HepG2 (cell line): ENCODE results near the gene BANP. TPM values are rescaled to one million over a fixed set of nuclear protein-coding genes. Genes with fewer than 3 reads are reported as not detected.

ENCODE experiments used
- ATAC-seq: fragments of 200-7000 bp; cut with Tn5 transposase; 3 replicates; pipeline ENCODE4 v1.9.1; 2020; ENCODE audit warnings: mild to moderate bottlenecking, moderate library complexity
- BruUV-seq: library from RNA; stranded (reverse); fragments of 400-500 nt; replicated peaks from 2 replicates; lab custom pipeline; 2021; lab: Mats Ljungman, UMichigan
- CTCF ChIA-PET: fragments of 300-600 bp; formaldehyde crosslinking; extraction: SDS; loops from one replicate; lab custom pipeline; 2021; ENCODE audit warnings: low total read pairs, inconsistent platforms, low intra/inter-chr PET ratio; lab: Yijun Ruan, JAX
- POLR2A ChIA-PET: fragments of 350-600 bp; sonication (Branson Sonifier 250); formaldehyde crosslinking; loops from one replicate; lab custom pipeline; 2020; ENCODE audit warnings: antibody characterized with exemption, inconsistent platforms; lab: Yijun Ruan, JAX
- DNase-seq: peaks from one replicate; pipeline ENCODE4 v3.0.0-alpha.2; 2015; ENCODE audit warnings: low spot score
- FAIRE-seq: peaks from 3 replicates; lab custom pipeline; 2011; peaks lifted over from hg19 to GRCh38; lab: Jason Lieb, UNC
- H2AFZ ChIP-seq: one replicate; pipeline ENCODE4 v1.6.1; 2011; ENCODE audit warnings: low read length, inconsistent platforms
- H3K27ac ChIP-seq: fragments of 300-600 bp; 3 replicates; pipeline ENCODE4 v1.8.0; 2011; ENCODE audit warnings: mixed run types, mild to moderate bottlenecking, mixed read lengths, low read length, inconsistent platforms; ENCODE audit not compliant: insufficient read depth; ENCODE audit errors: extremely low read length
- H3K27me3 ChIP-seq, 2 experiments: fragments of 200-600 bp in 1 of 2; 2 replicates in 1 of 2; 3 replicates in 1 of 2; pipeline versions ENCODE4 v1.6.0 to v1.8.0; 2011; ENCODE audit warnings: low read length in 2 of 2, mild to moderate bottlenecking in 2 of 2, moderate library complexity in 2 of 2, inconsistent platforms in 1 of 2; ENCODE audit not compliant: insufficient read depth in 2 of 2, control insufficient read depth in 1 of 2
- H3K36me3 ChIP-seq, 2 experiments: fragments of 200-600 bp in 1 of 2; replicated peaks in 1 of 2; 2 replicates in 1 of 2; 3 replicates in 1 of 2; pipeline versions ENCODE4 v1.5.1 to v1.8.0; 2011; ENCODE audit warnings: low read length in 2 of 2, inconsistent platforms in 1 of 2; ENCODE audit not compliant: insufficient read depth in 2 of 2, control insufficient read depth in 1 of 2
- H3K4me1 ChIP-seq: 2 replicates; pipeline ENCODE4 v1.5.1; 2012; ENCODE audit warnings: low read length, inconsistent platforms; ENCODE audit not compliant: insufficient read depth
- H3K4me2 ChIP-seq: 2 replicates; pipeline ENCODE4 v1.6.0; 2011; ENCODE audit warnings: low read depth, low read length, inconsistent platforms
- H3K4me3 ChIP-seq, 3 experiments: fragments of 200-600 bp in 1 of 3; sonication (generic), shearing (Covaris generic) in 1 of 3; replicated peaks in 1 of 3; 2 replicates each; pipeline ENCODE4 v1.5.1; 2011 to 2016; ENCODE audit warnings: low read length in 3 of 3, inconsistent platforms in 2 of 3, low read depth in 2 of 3, mild to moderate bottlenecking in 2 of 3, control low read depth in 1 of 3, mixed read lengths in 1 of 3; ENCODE audit not compliant: insufficient read depth in 1 of 3
- H3K79me2 ChIP-seq: one replicate; pipeline ENCODE4 v1.6.1; 2011; ENCODE audit warnings: low read length, inconsistent platforms; ENCODE audit not compliant: insufficient read depth
- H3K9ac ChIP-seq: 2 replicates; pipeline ENCODE4 v1.6.0; 2011; ENCODE audit warnings: mild to moderate bottlenecking, low read depth, low read length, inconsistent platforms; ENCODE audit not compliant: insufficient read depth
- H3K9me3 ChIP-seq: 2 replicates; pipeline ENCODE4 v1.5.1; 2012; ENCODE audit warnings: mild to moderate bottlenecking, low read length
- H4K20me1 ChIP-seq: 2 replicates; pipeline ENCODE4 v1.6.0; 2011; ENCODE audit warnings: inconsistent platforms, mild to moderate bottlenecking, low read length, moderate library complexity; ENCODE audit not compliant: insufficient read depth
- ATF7 ChIP-seq, 2 experiments: fragments of 450-650 bp in 1 of 2; sonication (generic) in 1 of 2; formaldehyde crosslinking in 1 of 2; IDR thresholded peaks; 2 replicates each; pipeline versions ENCODE4 v1.4.0 to v1.6.1; 2016 to 2020; ENCODE audit warnings: antibody characterized with exemption in 1 of 2, mild to moderate bottlenecking in 1 of 2, missing genetic modification reagents in 1 of 2
- KAT8 ChIP-seq: IDR thresholded peaks from 2 replicates; pipeline ENCODE4 v1.6.1; 2016; ENCODE audit warnings: missing genetic modification reagents, missing compliant biosample characterization
- NFYB ChIP-seq: sonication (generic); formaldehyde crosslinking; IDR thresholded peaks from 2 replicates; pipeline ENCODE4 v1.4.0; 2020; ENCODE audit warnings: missing genetic modification reagents
- ZNF235 ChIP-seq: sonication (generic); formaldehyde crosslinking; IDR thresholded peaks from 2 replicates; pipeline ENCODE4 v1.8.1; 2023; ENCODE audit warnings: mild to moderate bottlenecking, missing genetic modification reagents, borderline replicate concordance
- ZNF335 ChIP-seq: sonication (generic); formaldehyde crosslinking; IDR thresholded peaks from 2 replicates; pipeline ENCODE4 v1.4.0; 2020; ENCODE audit warnings: missing genetic modification reagents
- ZNF761 ChIP-seq: sonication (generic); formaldehyde crosslinking; conservative IDR thresholded peaks from 2 replicates; pipeline ENCODE4 v1.4.0; 2020; ENCODE audit warnings: mild to moderate bottlenecking, missing genetic modification reagents
- ZNF772 ChIP-seq: sonication (generic); formaldehyde crosslinking; IDR thresholded peaks from 2 replicates; pipeline ENCODE4 v1.5.0; 2020; ENCODE audit warnings: mild to moderate bottlenecking, missing genetic modification reagents
- ZNF879 ChIP-seq: sonication (generic); formaldehyde crosslinking; IDR thresholded peaks from 2 replicates; pipeline ENCODE4 v1.8.1; 2023; ENCODE audit warnings: missing genetic modification reagents
- ZSCAN21 ChIP-seq: sonication (generic); formaldehyde crosslinking; IDR thresholded peaks from 2 replicates; pipeline ENCODE4 v1.8.0; 2022; ENCODE audit warnings: mild to moderate bottlenecking, missing genetic modification reagents, moderate library complexity, borderline replicate concordance
- WGBS: methylation state at CpG from one replicate; pipeline ENCODE4 v1.1.6; 2017; ENCODE audit warnings: low lambda C conversion rate; 5-methylcytosine and 5-hydroxymethylcytosine counted together
- in situ Hi-C: cut with HindIII; loops from 2 replicates; pipeline ENCODE4 v1.10.0; 2017; ENCODE audit warnings: low pct_unique_long_range_greater_than_20kb; ENCODE audit not compliant: extremely low pct_ligation_motif_present
- intact Hi-C: fragments of 100-400 bp; cut with micrococcal nuclease; formaldehyde crosslinking; loops from one replicate; pipeline ENCODE4 v1.10.0; 2022; ENCODE audit not compliant: unreplicated experiment
- polyA plus RNA-seq, 8 experiments: library from polyadenylated mRNA; depleted of rRNA in 3 of 8; stranded (reverse) in 7 of 8; unstranded in 1 of 8; fragments of >200 nt; fragmentation: Illumina TruSeq in 4 of 8; extraction: Trizol in 4 of 8; gene quantifications; 2 replicates each; pipeline versions ENCODE4 v1.2.1 to v1.2.3, GENCODE V29; 2011 to 2016; ENCODE audit warnings: low read depth in 4 of 8, missing spikeins in 1 of 8, mixed read lengths in 1 of 8; ENCODE audit not compliant: insufficient read depth in 1 of 8
- total RNA-seq, 5 experiments: library from RNA; depleted of rRNA; stranded (reverse); fragments of >200 nt; fragmentation: Illumina TruSeq; extraction: Trizol; gene quantifications; 2 replicates each; pipeline ENCODE4 v1.2.3, GENCODE V29; 2016; ENCODE audit warnings: low read depth in 1 of 5

Gene BANP
- total and polyA plus RNA-seq, 2 of the 13 experiments (the other 11 are each of a cell fraction or from before 2014, with no cell fraction given), result 20.2 to 23.8 TPM

GRCh38 chr16:88008840-88009239 lies 57.6 kb downstream of the BANP start:
- FAIRE-seq (no peak), ATAC-seq (no peak), DNase-seq (no peak)
- Histone ChIP-seq H2AFZ (no peak overlapping the region), H3K4me2 (no peak overlapping the region), H3K79me2 (no peaks in the 10 kb centered on the region), H3K4me1 (peaks cover 8% of the 10 kb centered on the region), H3K9ac (no peak overlapping the region), H3K4me3 (no peak overlapping the region), H3K27me3 (no peaks in the 10 kb centered on the region), H3K9me3 (no peaks in the 10 kb centered on the region), H4K20me1 (no peaks in the 10 kb centered on the region; the same call in 1 of the 2 replicates), H3K27ac (no peak overlapping the region), H3K36me3 (peaks cover 11 to 59% of the 10 kb centered on the region in 2 experiments)
- ChIA-PET POLR2A (no interaction called here), CTCF (no interaction called here)
- intact Hi-C loops, result no loop called here
- TF ChIP-seq ZNF772 (CRISPR knock-in tag) (no peak), ZSCAN21 (CRISPR knock-in tag) (no peak), ZNF335 (CRISPR knock-in tag) (no peak), ZNF761 (CRISPR knock-in tag) (no peak)
- BruUV-seq, result no TSS peak
- 98% methylated on average over 5 of the region's 5 CpGs for WGBS
- in situ Hi-C loops, result no loop called here

GRCh38 chr16:88009563-88010342 lies 58.5 kb downstream of the BANP start:
- Histone ChIP-seq H3K9me3 (no peaks in the 10 kb centered on the region), H3K27me3 (no peaks in the 10 kb centered on the region), H3K27ac (no peak overlapping the region), H3K36me3 (peaks cover 11 to 50% of the 10 kb centered on the region in 2 experiments), H3K4me2 (no peak overlapping the region), H3K4me1 (peaks cover 17% of the 10 kb centered on the region), H3K4me3 (no peak overlapping the region), H3K9ac (no peak overlapping the region), H2AFZ (no peak overlapping the region), H4K20me1 (no peaks in the 10 kb centered on the region; the same call in 1 of the 2 replicates), H3K79me2 (no peaks in the 10 kb centered on the region)
- in situ Hi-C loops, result no loop called here
- intact Hi-C loops, result no loop called here
- TF ChIP-seq NFYB (CRISPR knock-in tag) (no peak), KAT8 (CRISPR knock-in tag) (no peak), ZNF879 (CRISPR knock-in tag) (no peak), ATF7 (IDR thresholded peaks at IDR 0.05) (no peak), ATF7 (CRISPR knock-in tag; IDR thresholded peaks at IDR 0.05) (no peak), ZNF235 (CRISPR knock-in tag) (no peak)
- ATAC-seq (no peak), DNase-seq (no peak), FAIRE-seq (no peak)
- WGBS, result 95% methylated on average over 7 of the region's 7 CpGs
- CTCF ChIA-PET, result no interaction called here
- BruUV-seq, result no TSS peak
- POLR2A ChIA-PET, result no interaction called here
